ENCODE measurements around the gene CD300E. TPM values are rescaled to one million over a fixed set of nuclear protein-coding genes. Genes with fewer than 3 reads are reported as not detected.
"Not testable (repeated sequence)": the region's sequence is repeated elsewhere in the genome, so short reads cannot be mapped to it uniquely, and the experiment has no call there.

Gene CD300E
- total RNA-seq, 1 experiment from 2014 or later, result not detected

GRCh38 chr17:74599023-74599399 lies 24.5 kb downstream of the CD300E start:
- no peak for DNase-seq (ENCODE audit: low read depth)

GRCh38 chr17:74598346-74599022 lies 25.1 kb downstream of the CD300E start:
- DNase-seq (ENCODE audit: low read depth), result no peak

- DNase-seq (ENCODE audit: low read depth), result no peak
These were observed 26.3 kb downstream of the CD300E start for GRCh38 chr17:74597069-74597790.

GRCh38 chr17:74595037-74595750 lies 28.3 kb downstream of the CD300E start:
- no peak for DNase-seq (ENCODE audit: low read depth)

GRCh38 chr17:74592087-74592990 lies 31.2 kb downstream of the CD300E start, which contains the start of gene CD300LD:
CD300LD (minus strand) TSS chr17:74592283; CDS start chr17:74592202, 81 bp downstream.
- DNase-seq (ENCODE audit: low read depth), result no peak

- DNase-seq (ENCODE audit: low read depth), result no peak
These were observed 32.0 kb downstream of the CD300E start for GRCh38 chr17:74591503-74591902.

GRCh38 chr17:74585711-74586110 lies 37.8 kb downstream of the CD300E start:
- DNase-seq (ENCODE audit: low read depth), result no peak

GRCh38 chr17:74584292-74585060 lies 39.1 kb downstream of the CD300E start:
- no peak for DNase-seq (ENCODE audit: low read depth)

- no peak for DNase-seq (ENCODE audit: low read depth)
These were observed 40.9 kb downstream of the CD300E start for GRCh38 chr17:74582633-74583032.

GRCh38 chr17:74579900-74580299 lies 43.6 kb downstream of the CD300E start:
- no peak for DNase-seq (ENCODE audit: low read depth)

GRCh38 chr17:74578979-74579378 lies 44.6 kb downstream of the CD300E start:
- DNase-seq (ENCODE audit: low read depth), result no peak

- no peak for DNase-seq (ENCODE audit: low read depth)
These were observed 48.9 kb downstream of the CD300E start for GRCh38 chr17:74574489-74575142.

GRCh38 chr17:74573635-74574034 lies 49.9 kb downstream of the CD300E start:
- not testable (repeated sequence) for DNase-seq (ENCODE audit: low read depth)

- no peak for DNase-seq (ENCODE audit: low read depth)
These were observed 50.4 kb downstream of the CD300E start for GRCh38 chr17:74573169-74573568.

- DNase-seq (ENCODE audit: low read depth), result no peak
These were observed 51.8 kb downstream of the CD300E start for GRCh38 chr17:74571621-74572270.

- peak; percentile 61 for DNase-seq (ENCODE audit: low read depth)
These were observed 54.2 kb downstream of the CD300E start for GRCh38 chr17:74569020-74570003.

- no peak for DNase-seq (ENCODE audit: low read depth)
These were observed 55.2 kb downstream of the CD300E start for GRCh38 chr17:74568106-74568873.
